Right cardiac atrium (tissue), 5 donors: Measurements from ENCODE around the gene CHRDL2. TPM values are rescaled to one million over a fixed set of nuclear protein-coding genes. Genes with fewer than 3 reads are reported as not detected.
A peak's percentile ranks its signal among the peaks of the same experiment; 100 is the strongest.

ENCODE experiments used
- ATAC-seq, 2 donors: fragments of 200-7000 bp; cut with Tn5 transposase; one replicate each; pipeline versions ENCODE4 v1.8.0 to v1.9.1; 2020; ENCODE audit warnings: moderate library complexity in 2 of 2, mild to moderate bottlenecking in 1 of 2
- DNase-seq, 3 donors: peaks; one replicate each; pipeline ENCODE4 v3.0.0-alpha.2; 2020
- H3K27ac ChIP-seq: one replicate; pipeline ENCODE4 v1.5.1; 2013; ENCODE audit warnings: mild to moderate bottlenecking, low read length, control low read depth, moderate library complexity
- H3K27me3 ChIP-seq: one replicate; pipeline ENCODE4 v1.6.1; 2013; ENCODE audit not compliant: control insufficient read depth, insufficient read depth
- H3K4me1 ChIP-seq: one replicate; pipeline ENCODE4 v1.6.1; 2013; ENCODE audit warnings: low read length; ENCODE audit not compliant: control insufficient read depth, insufficient read depth
- H3K4me3 ChIP-seq: one replicate; pipeline ENCODE4 v1.5.1; 2013; ENCODE audit warnings: low read length, control low read depth
- H3K9me3 ChIP-seq: one replicate; pipeline ENCODE4 v1.6.1; 2013; ENCODE audit warnings: low read length; ENCODE audit not compliant: control insufficient read depth
- whole genome bisulfite sequencing: extraction: QIAGEN DNeasy Blood & Tissue Kit; methylation state at CpG from one replicate; pipeline ENCODE4 v1.1.7; 2013; 5-methylcytosine and 5-hydroxymethylcytosine counted together
- intact Hi-C, 4 donors: fragments of 100-400 bp; cut with DNase I; formaldehyde crosslinking; loops; one replicate each; pipeline versions ENCODE4 v1.11.0 to v1.14.0; 2022 to 2023
- polyA plus RNA-seq: library from polyadenylated mRNA; stranded (reverse); fragments of 200-250 nt; gene quantifications from one replicate; pipeline ENCODE4 v1.2.3, GENCODE V29; 2013
- total RNA-seq, 4 donors: library from RNA; stranded (reverse); fragmentation: NEBNext Ultra II Directional; extraction: Animal tissue kit (Norgen Biotek cat#: 25700); gene quantifications; one replicate each; pipeline ENCODE4 v1.2.1, GENCODE V29; 2021
- donor health status: healthy with polysubstance abuse.
- donor health status: DM: no; HTN: yes; CAD: no.
- donor health status: DM: no; HTN: no; CAD: no.
- donor health status: DM: no; HTN: yes; CAD: no; lungs with severe emphysema.
- donor health status: DM: yes; HTN: yes; CAD: no.

CHRDL2 gene
- total and polyA plus RNA-seq, 5 donors = 0.97 to 11.8 (median 3.1) TPM

GRCh38 chr11:74683941-74684481 is 47.2 kb downstream of the CHRDL2 start:
- Histone ChIP-seq H3K27ac (no peak overlapping the region), H3K4me1 (no peaks in the 10 kb centered on the region)
- whole genome bisulfite sequencing = 80% methylated on average over 12 of the region's 12 CpGs

DNA sequence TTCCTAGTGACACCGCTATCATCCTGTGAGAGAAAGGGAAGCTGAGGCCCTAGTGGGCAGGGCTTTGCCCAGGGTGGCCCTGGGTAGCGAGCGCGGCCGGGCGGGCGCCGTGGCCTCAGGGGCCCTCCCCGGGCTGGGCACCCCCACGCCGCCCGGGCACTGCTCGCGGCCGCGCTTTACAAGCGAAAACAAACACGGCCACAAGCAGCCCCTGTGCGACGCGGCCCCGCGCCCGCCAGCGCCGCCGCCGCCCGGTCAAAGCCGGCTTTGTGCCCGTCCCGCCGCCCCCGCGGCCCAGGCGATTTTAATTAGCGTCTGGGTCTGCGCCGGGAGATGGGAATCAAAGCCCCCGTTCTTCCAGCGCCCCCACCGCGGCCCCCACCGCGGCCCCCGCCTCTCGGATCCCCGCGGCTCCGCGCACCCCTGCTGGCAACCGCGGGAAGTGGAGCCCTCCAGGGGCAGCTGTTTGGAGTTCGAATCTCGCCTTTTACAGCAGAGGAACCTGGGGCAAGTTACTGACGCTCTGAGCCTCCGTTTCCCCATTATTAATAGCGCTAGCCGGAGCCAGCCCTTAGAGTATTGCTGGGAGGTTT is 47.9 kb downstream of the CHRDL2 start:
- no peaks in the 10 kb centered on the region for H3K4me1 ChIP-seq
- peak overlapping the region; percentile 54 for H3K4me3 ChIP-seq
- DNase-seq = peak in 2 of 3 donors; percentile 77 to 83
- no peaks in the 10 kb centered on the region for H3K9me3 ChIP-seq
- peak in 1 of 2 donors; percentile 43 for ATAC-seq
- H3K27me3 ChIP-seq = no peaks in the 10 kb centered on the region
- 5% methylated on average over 59 of the region's 59 CpGs for WGBS
- intact Hi-C loops = no loop called here
- no peak overlapping the region for H3K27ac ChIP-seq

More at GRCh38 chr11:74683941-74684481, 47.2 kb downstream of the CHRDL2 start:
- ATAC-seq (no peak), DNase-seq (peak in 2 of 3 donors; percentile 50 to 56)
- intact Hi-C loops = no loop called here
- H3K27me3 ChIP-seq = no peaks in the 10 kb centered on the region
- H3K4me3 ChIP-seq = no peak overlapping the region
- H3K9me3 ChIP-seq = no peaks in the 10 kb centered on the region

DNA sequence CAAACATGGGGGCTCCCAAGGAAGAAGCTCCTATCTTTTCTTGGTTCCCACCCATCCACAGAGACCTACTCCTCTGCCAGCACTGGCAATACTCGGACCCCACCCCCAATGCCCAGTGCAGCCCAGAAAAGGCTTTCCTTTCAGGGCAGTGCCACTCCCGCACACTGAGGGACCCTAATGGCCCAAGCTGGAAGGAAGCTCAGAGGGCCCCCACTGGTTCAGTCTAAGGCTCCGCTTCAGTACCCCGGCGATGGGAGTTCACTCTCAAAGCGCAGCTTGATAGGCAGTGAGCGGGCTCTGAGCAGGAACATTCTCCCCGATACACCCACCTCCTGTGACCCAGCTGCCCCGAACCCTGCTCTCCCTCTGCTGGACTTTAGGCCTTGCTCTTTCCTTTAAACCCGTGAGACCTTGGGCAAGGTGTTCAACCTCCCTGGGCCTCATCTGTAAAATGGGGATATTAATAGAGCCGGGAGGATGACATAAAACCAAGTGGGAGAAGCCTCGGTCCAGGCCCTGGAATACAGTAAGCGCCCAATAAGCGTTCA is 48.4 kb downstream of the CHRDL2 start:
- ATAC-seq (no peak), DNase-seq (peak in 2 of 3 donors; percentile 34 to 38)
- Histone ChIP-seq H3K27me3 (no peaks in the 10 kb centered on the region), H3K4me1 (no peaks in the 10 kb centered on the region), H3K4me3 (peak overlapping the region; percentile 54), H3K9me3 (no peaks in the 10 kb centered on the region), H3K27ac (no peak overlapping the region)
- WGBS = 86% methylated on average over 14 of the region's 14 CpGs
- intact Hi-C loops = no loop called here

- H3K9me3 ChIP-seq = no peaks in the 10 kb centered on the region
- 68% methylated on average over 12 of the region's 12 CpGs for WGBS
- DNase-seq (peak in 1 of 3 donors; percentile 68), ATAC-seq (peak; percentile 9 to 38)
- H3K27me3 ChIP-seq = no peaks in the 10 kb centered on the region
- no peak overlapping the region for H3K27ac ChIP-seq
- intact Hi-C loops = no loop called here
- no peaks in the 10 kb centered on the region for H3K4me1 ChIP-seq
- no peak overlapping the region for H3K4me3 ChIP-seq
Measured at GRCh38 chr11:74681686-74682651, 49.3 kb downstream of the CHRDL2 start.

- Histone ChIP-seq H3K27ac (no peak overlapping the region), H3K27me3 (no peaks in the 10 kb centered on the region), H3K4me3 (no peak overlapping the region), H3K9me3 (no peaks in the 10 kb centered on the region), H3K4me1 (no peaks in the 10 kb centered on the region)
- intact Hi-C loops = no loop called here
- WGBS = 89% methylated on average over 18 of the region's 18 CpGs
- ATAC-seq (no peak), DNase-seq (peak in 1 of 3 donors; percentile 50)
Measured at GRCh38 chr11:74680703-74681531, 50.3 kb downstream of the CHRDL2 start.

- DNase-seq = peak in 1 of 3 donors; percentile 20
- no peaks in the 10 kb centered on the region for H3K27me3 ChIP-seq
- WGBS = 89% methylated on average over 9 of the region's 9 CpGs
- H3K4me3 ChIP-seq = no peak overlapping the region
- no peak for ATAC-seq
- no peaks in the 10 kb centered on the region for H3K9me3 ChIP-seq
- no peak overlapping the region for H3K27ac ChIP-seq
- no peaks in the 10 kb centered on the region for H3K4me1 ChIP-seq
- intact Hi-C loops = no loop called here
Measured at GRCh38 chr11:74680035-74680671, 51.1 kb downstream of the CHRDL2 start.

GRCh38 chr11:74679513-74679865 is 51.7 kb downstream of the CHRDL2 start:
- no peak for DNase-seq
- no peaks in the 10 kb centered on the region for H3K4me1 ChIP-seq
- intact Hi-C loops = no loop called here
- H3K4me3 ChIP-seq = no peak overlapping the region
- WGBS = 82% methylated on average over 3 of the region's 3 CpGs
- no peak overlapping the region for H3K27ac ChIP-seq
- H3K27me3 ChIP-seq = no peaks in the 10 kb centered on the region
- H3K9me3 ChIP-seq = no peaks in the 10 kb centered on the region
- no peak for ATAC-seq

DNA sequence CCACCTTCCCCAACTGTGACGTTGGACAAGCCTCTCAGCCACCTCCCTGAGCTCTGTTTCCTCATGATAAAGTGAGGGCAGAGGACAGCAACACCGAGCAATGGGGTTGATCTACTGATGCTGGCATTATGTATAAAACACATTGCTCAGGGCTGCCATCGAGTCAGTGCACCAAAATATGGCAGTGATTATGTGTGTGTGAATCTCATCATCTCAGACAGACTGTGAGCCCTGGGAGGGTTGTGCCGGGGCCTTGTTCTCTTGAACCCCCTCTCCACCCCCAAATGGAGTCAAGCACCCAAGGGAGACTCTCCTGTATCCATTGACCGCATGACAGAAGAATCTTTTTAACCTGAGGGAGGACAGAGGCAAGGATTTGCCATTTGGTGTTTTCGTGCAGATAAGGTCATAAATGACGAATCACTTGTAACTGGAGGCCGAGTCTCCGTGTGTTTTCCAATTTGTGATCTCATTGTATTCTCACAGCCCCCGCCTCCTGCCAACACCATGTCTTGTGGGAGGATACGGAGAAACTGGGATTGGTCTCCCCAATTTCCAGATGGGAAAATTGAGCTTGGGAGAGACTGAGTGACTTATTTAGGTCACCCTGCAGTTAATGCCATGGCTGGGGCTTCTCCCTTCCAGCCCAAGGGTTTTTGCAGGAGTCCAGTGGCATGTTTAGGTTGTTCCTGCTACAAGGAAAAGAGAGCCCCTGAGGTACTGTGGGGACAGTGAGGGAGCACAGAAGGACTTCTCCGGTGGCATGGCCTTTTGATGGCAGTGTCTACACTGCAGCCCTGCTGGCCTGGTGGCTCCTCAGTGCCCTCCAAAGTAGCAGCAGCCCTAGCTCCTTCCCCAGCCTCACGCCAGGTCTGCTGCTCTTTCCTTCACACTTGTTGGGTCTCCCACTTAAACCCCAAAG is 52.4 kb downstream of the CHRDL2 start:
- no peaks in the 10 kb centered on the region for H3K9me3 ChIP-seq
- no peak overlapping the region for H3K4me3 ChIP-seq
- no peaks in the 10 kb centered on the region for H3K4me1 ChIP-seq
- ATAC-seq = peak; percentile 29 to 49
- 67% methylated on average over 13 of the region's 13 CpGs for WGBS
- H3K27me3 ChIP-seq = no peaks in the 10 kb centered on the region
- no peak overlapping the region for H3K27ac ChIP-seq
- intact Hi-C loops = no loop called here
- DNase-seq = peak in 2 of 3 donors; percentile 69 to 79

DNA sequence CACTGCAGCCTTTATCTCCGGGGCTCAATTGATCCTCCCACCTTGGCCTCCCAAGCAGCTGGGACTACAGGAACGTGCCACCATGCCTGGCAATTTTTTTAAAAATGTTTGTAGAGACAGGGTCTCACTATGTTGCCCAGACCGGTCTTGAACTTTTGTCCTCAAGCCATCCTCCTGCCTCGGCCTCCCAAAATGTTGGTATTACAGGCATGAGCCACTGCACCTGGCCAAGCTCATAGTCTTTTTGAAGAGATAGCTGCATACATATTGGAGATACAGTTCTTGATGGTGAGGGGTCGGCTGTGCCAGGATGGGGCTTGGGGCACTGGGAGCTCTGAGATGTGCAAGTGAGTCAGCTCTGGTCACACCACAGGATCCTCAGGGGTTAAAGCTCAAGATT is 53.2 kb downstream of the CHRDL2 start:
- intact Hi-C loops = no loop called here
- H3K27ac ChIP-seq = no peak overlapping the region

More for the DNA sequence above, 53.2 kb downstream of the CHRDL2 start:
- Histone ChIP-seq H3K4me3 (no peak overlapping the region), H3K27me3 (no peaks in the 10 kb centered on the region), H3K4me1 (no peaks in the 10 kb centered on the region), H3K9me3 (no peaks in the 10 kb centered on the region)
- DNase-seq (no peak), ATAC-seq (no peak)
- 95% methylated on average over 5 of the region's 5 CpGs for WGBS
